ENCODE data around the gene ABCF3. TPM values are rescaled to one million over a fixed set of nuclear protein-coding genes. Genes with fewer than 3 reads are reported as not detected.
A peak's percentile ranks its signal among the peaks of the same experiment; 100 is the strongest.

The ABCF3 gene
- total RNA-seq, 6 experiments from 2014 or later, result 53.3 to 70.9 (median 63.4) TPM

DNA sequence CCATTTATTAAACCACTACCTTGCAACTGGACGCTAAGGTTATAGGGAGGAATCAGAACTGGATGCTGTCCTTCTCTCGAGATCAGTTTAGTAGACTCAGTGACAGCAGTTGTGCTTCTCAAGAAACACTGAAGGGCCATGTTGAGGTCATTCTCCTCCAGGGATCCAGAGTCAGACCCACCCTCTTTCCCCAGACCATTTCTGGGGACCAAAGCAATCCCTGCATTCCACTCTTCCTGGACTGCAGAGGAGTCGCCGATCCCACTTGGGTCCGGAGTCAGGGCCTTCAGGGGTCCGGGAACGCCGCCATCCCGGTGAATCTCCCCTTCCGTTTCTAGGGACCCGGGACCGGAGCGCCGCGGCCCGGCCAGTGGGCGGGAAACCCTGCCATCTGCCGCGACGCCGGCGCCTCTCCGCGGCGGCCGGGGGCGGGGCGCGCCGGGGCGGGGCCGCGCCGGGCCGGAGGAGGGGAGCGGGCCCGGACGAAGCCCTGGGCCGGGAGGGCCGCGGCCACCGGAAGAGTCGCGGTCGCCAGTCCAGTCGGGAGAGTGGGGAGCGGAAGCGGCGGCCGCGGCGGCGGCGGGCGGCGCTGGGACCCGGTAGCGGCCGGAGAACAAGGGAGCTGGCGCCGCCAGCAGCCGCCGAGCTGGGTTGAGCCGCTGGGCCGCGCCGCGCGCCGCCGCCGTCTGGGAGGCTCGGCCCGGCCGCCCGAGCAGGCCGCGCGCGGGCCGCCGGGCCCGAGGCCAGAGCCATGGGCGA is 30.9 kb upstream of the ABCF3 start, which contains the start of gene DVL3:
TSS of gene DVL3 (plus strand) at position 493 of the 759 bp plus-strand sequence. CDS start at position 752, 259 bp downstream.
- Mint-ChIP-seq H3K4me3 (peak within 1 kb of the TSS; percentile 91), H3K36me3 (ENCODE audit: low read depth) (peaks cover 12% of the 10 kb centered on the region), H3K27me3 (ENCODE audit: insufficient read depth) (no peaks in the 10 kb centered on the region; the same call in 1 of the 2 replicates), H3K4me1 (ENCODE audit: low read depth) (peaks cover 35% of the 10 kb centered on the region), H3K27ac (peak within 1 kb of the TSS; percentile 82), H3K9me3 (no peaks in the 10 kb centered on the region)
- peak; percentile 33 for DNase-seq
- TF ChIP-seq, protein P1, sequence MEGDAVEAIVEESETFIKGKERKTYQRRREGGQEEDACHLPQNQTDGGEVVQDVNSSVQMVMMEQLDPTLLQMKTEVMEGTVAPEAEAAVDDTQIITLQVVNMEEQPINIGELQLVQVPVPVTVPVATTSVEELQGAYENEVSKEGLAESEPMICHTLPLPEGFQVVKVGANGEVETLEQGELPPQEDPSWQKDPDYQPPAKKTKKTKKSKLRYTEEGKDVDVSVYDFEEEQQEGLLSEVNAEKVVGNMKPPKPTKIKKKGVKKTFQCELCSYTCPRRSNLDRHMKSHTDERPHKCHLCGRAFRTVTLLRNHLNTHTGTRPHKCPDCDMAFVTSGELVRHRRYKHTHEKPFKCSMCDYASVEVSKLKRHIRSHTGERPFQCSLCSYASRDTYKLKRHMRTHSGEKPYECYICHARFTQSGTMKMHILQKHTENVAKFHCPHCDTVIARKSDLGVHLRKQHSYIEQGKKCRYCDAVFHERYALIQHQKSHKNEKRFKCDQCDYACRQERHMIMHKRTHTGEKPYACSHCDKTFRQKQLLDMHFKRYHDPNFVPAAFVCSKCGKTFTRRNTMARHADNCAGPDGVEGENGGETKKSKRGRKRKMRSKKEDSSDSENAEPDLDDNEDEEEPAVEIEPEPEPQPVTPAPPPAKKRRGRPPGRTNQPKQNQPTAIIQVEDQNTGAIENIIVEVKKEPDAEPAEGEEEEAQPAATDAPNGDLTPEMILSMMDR (IDR thresholded peaks at IDR 0.05), result no peak

DNA sequence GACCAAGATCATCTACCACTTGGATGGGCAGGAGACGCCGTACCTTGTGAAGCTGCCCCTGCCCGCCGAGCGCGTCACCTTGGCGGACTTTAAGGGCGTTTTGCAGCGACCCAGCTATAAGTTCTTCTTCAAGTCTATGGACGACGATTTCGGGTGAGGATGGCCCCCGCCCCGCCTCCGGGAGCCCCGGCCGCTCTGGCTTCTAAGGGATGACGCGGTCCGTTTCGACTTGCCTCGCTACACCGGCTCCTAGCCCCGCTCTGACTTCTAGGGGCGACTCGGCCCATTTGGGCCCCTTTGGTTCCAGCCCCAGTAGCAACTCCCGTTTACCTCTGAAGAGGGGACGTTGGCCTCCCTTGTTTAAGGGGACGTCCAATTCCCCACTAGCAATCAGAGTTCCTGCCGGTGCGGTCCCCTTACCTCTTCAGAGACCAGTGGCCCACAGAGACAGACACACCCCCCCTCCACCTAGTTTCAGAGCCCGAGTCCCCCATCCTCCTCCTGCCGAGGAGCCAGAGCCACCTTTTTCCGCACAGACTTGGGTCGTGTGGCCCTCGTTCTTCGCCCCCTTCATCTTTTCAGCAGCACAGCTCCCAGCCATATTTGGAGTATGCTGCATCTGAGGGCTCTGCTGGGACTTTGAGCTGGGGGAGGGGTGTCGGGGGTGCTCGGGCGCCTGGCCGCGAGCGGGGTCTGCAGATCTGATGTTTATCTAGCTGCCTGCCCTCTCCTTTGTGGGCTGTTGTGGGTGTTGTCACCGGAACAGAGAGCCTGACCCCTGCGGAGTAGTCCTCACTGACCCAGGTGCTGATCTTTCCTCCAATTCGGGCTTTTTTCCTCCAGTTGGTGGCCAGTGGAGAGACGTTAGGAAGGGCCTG is 30.1 kb upstream of the ABCF3 start:
- Mint-ChIP-seq H3K27me3 (ENCODE audit: insufficient read depth) (no peaks in the 10 kb centered on the region; the same call in 1 of the 2 replicates), H3K36me3 (ENCODE audit: low read depth) (peaks cover 12% of the 10 kb centered on the region), H3K4me3 (peak overlapping the region; percentile 91), H3K27ac (peak overlapping the region; percentile 82), H3K4me1 (ENCODE audit: low read depth) (peaks cover 43% of the 10 kb centered on the region), H3K9me3 (no peaks in the 10 kb centered on the region)
- peak; percentile 5 for DNase-seq
- TF ChIP-seq, protein P1 (IDR thresholded peaks at IDR 0.05), result no peak

DNA sequence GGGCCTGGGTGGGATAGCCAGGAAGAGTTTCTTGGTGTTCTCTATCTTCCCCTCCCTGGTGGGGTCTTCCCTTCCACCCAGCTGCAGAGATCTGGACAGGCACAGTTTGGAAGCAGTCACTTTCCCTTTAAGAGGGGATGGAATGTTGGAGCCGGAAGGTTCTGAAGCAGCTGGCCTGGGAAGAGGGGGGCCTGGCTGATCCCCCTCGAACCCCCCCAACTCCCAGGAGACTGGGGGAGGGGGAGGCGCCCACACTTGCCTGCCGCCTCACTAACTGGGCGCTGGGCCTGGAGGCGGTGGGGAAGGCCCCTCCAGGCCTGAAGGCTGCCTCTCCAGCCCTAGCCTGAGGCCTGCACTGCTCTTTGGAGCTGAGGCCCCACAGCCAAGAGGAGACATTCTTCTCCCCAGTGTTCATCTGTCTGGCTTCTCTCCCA is 29.5 kb upstream of the ABCF3 start:
- peak; percentile 6 for DNase-seq
- Mint-ChIP-seq H3K27me3 (ENCODE audit: insufficient read depth) (no peaks in the 10 kb centered on the region; the same call in 1 of the 2 replicates), H3K9me3 (no peaks in the 10 kb centered on the region), H3K4me1 (ENCODE audit: low read depth) (peaks cover 50% of the 10 kb centered on the region), H3K4me3 (peak overlapping the region; percentile 91), H3K27ac (peak overlapping the region; percentile 82), H3K36me3 (ENCODE audit: low read depth) (peaks cover 15% of the 10 kb centered on the region)
- TF ChIP-seq, protein P1 (IDR thresholded peaks at IDR 0.05), result no peak

DNA sequence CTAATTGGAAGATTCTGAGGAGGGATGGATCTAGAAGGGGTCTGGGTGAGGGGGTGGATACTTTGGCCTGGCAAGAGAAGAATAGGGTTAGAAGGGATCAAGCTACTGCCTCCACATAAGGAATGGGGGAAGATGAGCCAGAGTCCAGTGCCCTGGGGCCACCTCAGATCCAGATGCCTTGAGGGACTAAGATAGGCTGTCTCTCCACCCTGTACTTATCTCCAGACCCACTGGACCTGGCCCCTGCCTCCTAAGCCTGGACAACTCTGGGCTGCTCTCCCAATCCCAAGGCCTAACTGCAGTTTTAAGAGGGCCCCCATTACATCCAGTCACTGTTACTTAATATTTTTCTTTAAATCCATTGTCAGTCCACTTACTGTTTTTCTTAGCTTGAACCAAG is 28.8 kb upstream of the ABCF3 start:
- H3K27me3 Mint-ChIP-seq (ENCODE audit: insufficient read depth), result no peaks in the 10 kb centered on the region; the same call in 1 of the 2 replicates
- peaks cover 54% of the 10 kb centered on the region for H3K4me1 Mint-ChIP-seq (ENCODE audit: low read depth)
- DNase-seq, result no peak
- H3K4me3 Mint-ChIP-seq, result peak overlapping the region; percentile 91
- TF ChIP-seq, protein P1 (IDR thresholded peaks at IDR 0.05), result no peak
- H3K27ac Mint-ChIP-seq, result peak overlapping the region; percentile 42
- H3K9me3 Mint-ChIP-seq, result no peaks in the 10 kb centered on the region
- H3K36me3 Mint-ChIP-seq (ENCODE audit: low read depth), result peaks cover 17% of the 10 kb centered on the region

DNA sequence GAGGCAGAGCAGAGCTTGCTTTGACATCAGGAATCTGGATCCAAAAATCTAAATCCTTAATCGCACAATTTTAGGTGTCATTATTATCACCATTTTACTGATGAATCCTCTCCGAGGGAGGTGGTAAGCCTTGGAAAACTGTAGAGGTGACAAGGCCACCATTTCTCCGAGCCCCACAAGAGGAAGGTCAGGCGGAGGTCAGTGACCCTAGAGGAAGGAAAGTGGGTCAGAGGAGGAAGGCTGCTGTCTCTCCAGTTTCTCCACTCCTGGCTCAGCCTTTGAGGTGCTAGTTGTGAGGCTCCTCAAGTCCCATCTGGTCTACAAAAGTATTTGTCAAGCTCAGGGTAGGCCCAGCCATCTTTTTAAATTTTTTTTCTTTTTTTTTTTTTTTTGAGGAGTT is 27.6 kb upstream of the ABCF3 start:
- Mint-ChIP-seq H3K4me1 (ENCODE audit: low read depth) (peaks cover 53% of the 10 kb centered on the region), H3K4me3 (peak overlapping the region; percentile 91; the same call in 1 of the 2 replicates), H3K36me3 (ENCODE audit: low read depth) (peaks cover 24% of the 10 kb centered on the region), H3K9me3 (no peaks in the 10 kb centered on the region), H3K27ac (peak overlapping the region; percentile 67), H3K27me3 (ENCODE audit: insufficient read depth) (no peaks in the 10 kb centered on the region; the same call in 1 of the 2 replicates)
- no peak for DNase-seq
- TF ChIP-seq, protein P1 (IDR thresholded peaks at IDR 0.05), result no peak

Data from HFFc6 (cell line).